ENCODE results near the gene PDC. TPM values are rescaled to one million over a fixed set of nuclear protein-coding genes. Genes with fewer than 3 reads are reported as not detected.

Gene PDC
- total and polyA plus RNA-seq, 9 of the 15 experiments (the other 6 are each of a cell fraction or from before 2014, with no cell fraction given): not detected

GRCh38 chr1:186438567-186438966 lies 22.3 kb downstream of the PDC start:
- in situ Hi-C loops (cut with MboI): no loop called here
- BruUV-seq (replicated peaks): no TSS peak
- WGBS (ENCODE audit: insufficient coverage, low coverage, missing lambda C conversion rate): under 1% methylated on average over 5 of the region's 5 CpGs
- no peak for ATAC-seq
- ChIA-PET CTCF (ENCODE audit: low intra/inter-chr PET ratio) (no interaction called here), POLR2A (no interaction called here)
- no peak overlapping the region for H3K4me2 ChIP-seq (ENCODE audit: insufficient read depth, low read length)
- TF ChIP-seq PBX2 (CRISPR knock-in tag; IDR thresholded peaks at IDR 0.05; ENCODE audit: low read depth): no peak
- peak; percentile 79 for TF ChIP-seq PBX2 (tag; conservative IDR thresholded peaks at IDR 0.05; ENCODE audit: low read depth)
- TF ChIP-seq GATA2 (CRISPR knock-in tag; IDR thresholded peaks at IDR 0.05): no peak
- TF ChIP-seq MEIS2 (IDR thresholded peaks at IDR 0.05; ENCODE audit: partially characterized antibody): peak; percentile 79
- no peak for TF ChIP-seq GABPA (tag; conservative IDR thresholded peaks at IDR 0.05; ENCODE audit: low read depth)
- TF ChIP-seq HDAC1 (IDR thresholded peaks at IDR 0.05): no peak
- TF ChIP-seq NEUROD1 (IDR thresholded peaks at IDR 0.05; ENCODE audit: borderline replicate concordance, low read depth, low read length, partially characterized antibody): no peak
- peak; percentile 68 for TF ChIP-seq PKNOX1 (IDR thresholded peaks at IDR 0.05)
- no peaks in the 10 kb centered on the region for H3K27me3 ChIP-seq (ENCODE audit: control insufficient read depth in 2 of 2, insufficient read depth in 2 of 2, low read length in 2 of 2)
- H3K79me2 ChIP-seq (ENCODE audit: control insufficient read depth, insufficient read depth, low read length): no peaks in the 10 kb centered on the region
- no peak for DNase-seq (ENCODE audit: extremely low read depth in 1 of 4, low spot score in 3 of 4)
- no peaks in the 10 kb centered on the region for H3K9me3 ChIP-seq (replicated peaks; ENCODE audit: control insufficient read depth, insufficient read depth, low read depth, low read length)
- no peaks in the 10 kb centered on the region for H4K20me1 ChIP-seq (replicated peaks; ENCODE audit: control insufficient read depth, insufficient read depth, low read length)
- FAIRE-seq: no peak
- no peaks in the 10 kb centered on the region for H3K36me3 ChIP-seq (ENCODE audit: control insufficient read depth, insufficient read depth, low read length)
- no peak overlapping the region for H2AFZ ChIP-seq (ENCODE audit: low read depth, low read length)
- H3K27ac ChIP-seq (ENCODE audit: extremely low read depth, low read depth, low read length): no peak overlapping the region
- H3K9me1 ChIP-seq (ENCODE audit: control insufficient read depth, insufficient read depth, low read length): no peaks in the 10 kb centered on the region
- no peak overlapping the region for H3K4me3 ChIP-seq
- H3K9ac ChIP-seq (ENCODE audit: insufficient read depth in 1 of 2, low read depth in 2 of 2, low read length in 2 of 2): no peak overlapping the region
- intact Hi-C loops (cut with micrococcal nuclease): no loop called here
- no peaks in the 10 kb centered on the region for H3K4me1 ChIP-seq (replicated peaks in 1 of 2; ENCODE audit: control insufficient read depth in 2 of 2, insufficient read depth in 2 of 2, low read length in 2 of 2)
